OCI-LY7 (cell line): Measurements from ENCODE around the gene OAF. TPM values are rescaled to one million over a fixed set of nuclear protein-coding genes. Genes with fewer than 3 reads are reported as not detected.
A peak's percentile ranks its signal among the peaks of the same experiment; 100 is the strongest.

Source experiments
- BruUV-seq: library from RNA; stranded (reverse); fragments of 400-500 nt; replicated peaks from 2 replicates; lab custom pipeline; 2021; lab: Mats Ljungman, UMichigan
- CTCF ChIA-PET: fragments of 300-600 bp; sonication (Branson Sonifier 250); formaldehyde crosslinking; loops from one replicate; lab custom pipeline; 2022; ENCODE audit warnings: antibody characterized with exemption; ENCODE audit not compliant: unreplicated experiment; lab: Charles Lee
- POLR2A ChIA-PET: fragments of 300-600 bp; sonication (Branson Sonifier 250); formaldehyde crosslinking; loops from one replicate; lab custom pipeline; 2022; ENCODE audit warnings: antibody characterized with exemption; lab: Charles Lee
- DNase-seq: peaks from one replicate; pipeline ENCODE4 v3.0.0-alpha.2; 2015; ENCODE audit warnings: low spot score
- H2AFZ ChIP-seq: fragments of 200-600 bp; sonication (generic), shearing (Covaris generic); 2 replicates; pipeline ENCODE4 v1.6.1; 2014; ENCODE audit warnings: mild to moderate bottlenecking, antibody characterized with exemption, low read length, moderate library complexity
- H3K27ac ChIP-seq: fragments of 200-600 bp; sonication (generic); 2 replicates; pipeline ENCODE4 v1.5.1; 2014; ENCODE audit warnings: mixed run types, low read depth, mild to moderate bottlenecking, moderate library complexity, low read length, inconsistent platforms; ENCODE audit not compliant: poor library complexity, severe bottlenecking
- H3K36me3 ChIP-seq: fragments of 200-600 bp; sonication (generic); 2 replicates; pipeline ENCODE4 v1.6.1; 2014; ENCODE audit warnings: mild to moderate bottlenecking, antibody characterized with exemption, low read length, moderate library complexity, mixed read lengths; ENCODE audit not compliant: insufficient read depth
- H3K4me1 ChIP-seq: fragments of 200-600 bp; sonication (generic); 2 replicates; pipeline ENCODE4 v1.5.1; 2014; ENCODE audit warnings: mild to moderate bottlenecking, low read length; ENCODE audit not compliant: insufficient read depth, poor library complexity, severe bottlenecking
- H3K4me2 ChIP-seq: fragments of 200-600 bp; sonication (generic); 2 replicates; pipeline ENCODE4 v1.6.1; 2014; ENCODE audit warnings: mild to moderate bottlenecking, low read length
- H3K4me3 ChIP-seq: fragments of 200-600 bp; sonication (generic); 2 replicates; pipeline ENCODE4 v1.5.1; 2014; ENCODE audit warnings: mild to moderate bottlenecking, low read depth, low read length; ENCODE audit not compliant: poor library complexity, severe bottlenecking
- H3K79me2 ChIP-seq: fragments of 200-600 bp; sonication (generic); 2 replicates; pipeline ENCODE4 v1.6.1; 2016; ENCODE audit warnings: low read depth, mild to moderate bottlenecking, low read length, moderate library complexity, mixed read lengths; ENCODE audit not compliant: insufficient read depth
- H3K9me2 ChIP-seq: fragments of 200-600 bp; sonication (generic); 2 replicates; pipeline ENCODE4 v1.6.1; 2016; ENCODE audit warnings: mild to moderate bottlenecking, low read length, mixed read lengths; ENCODE audit not compliant: insufficient read depth
- H3K9me3 ChIP-seq: fragments of 200-600 bp; sonication (generic); 2 replicates; pipeline ENCODE4 v1.6.1; 2014; ENCODE audit warnings: mild to moderate bottlenecking, mixed run types, low read length, mixed read lengths
- H4K20me1 ChIP-seq: fragments of 200-600 bp; sonication (generic); 2 replicates; pipeline ENCODE4 v1.6.1; 2014; ENCODE audit warnings: mild to moderate bottlenecking, antibody characterized with exemption, low read length, moderate library complexity, mixed read lengths; ENCODE audit not compliant: insufficient read depth
- CTCF ChIP-seq: fragments of 200-600 bp; sonication (generic); conservative IDR thresholded peaks from 2 replicates; pipeline ENCODE4 v1.5.1; 2014; ENCODE audit warnings: mild to moderate bottlenecking, antibody characterized with exemption, low read length, moderate library complexity, mixed read lengths
- EZH2phosphoT487 ChIP-seq: fragments of 200-600 bp; sonication (generic); IDR thresholded peaks from 2 replicates; pipeline ENCODE4 v1.6.1; 2018; ENCODE audit warnings: low read depth, borderline replicate concordance, mild to moderate bottlenecking, mixed run types, antibody characterized with exemption, low read length, moderate library complexity, mixed read lengths
- intact Hi-C: fragments of 100-400 bp; cut with micrococcal nuclease; formaldehyde crosslinking; loops from one replicate; pipeline ENCODE4 v1.10.0; 2022; ENCODE audit not compliant: unreplicated experiment
- total RNA-seq, 2 experiments: library from RNA; depleted of rRNA in 1 of 2; stranded (reverse); fragments of >200 nt in 1 of 2; shearing (Covaris generic) in 1 of 2; gene quantifications; 2 replicates each; pipeline ENCODE4 v1.2.3, GENCODE V29; 2014 to 2022

Gene OAF
- total RNA-seq, 2 experiments from 2014 or later = 3.4 to 3.8 TPM

- ChIA-PET POLR2A (no interaction called here), CTCF (no interaction called here)
- Histone ChIP-seq H3K27ac (no peak overlapping the region), H3K4me2 (no peak overlapping the region), H2AFZ (no peak overlapping the region), H3K4me1 (peaks cover 14% of the 10 kb centered on the region), H3K9me3 (no peaks in the 10 kb centered on the region), H3K9me2 (no peaks in the 10 kb centered on the region), H3K79me2 (no peaks in the 10 kb centered on the region), H4K20me1 (no peaks in the 10 kb centered on the region), H3K36me3 (no peaks in the 10 kb centered on the region), H3K4me3 (no peak overlapping the region)
- no peak for DNase-seq
- intact Hi-C loops = no loop called here
- TF ChIP-seq CTCF (no peak), EZH2phosphoT487 (no peak)
- no TSS peak for BruUV-seq
Measured at GRCh38 chr11:120208001-120208441, 2.8 kb upstream of the OAF start.

DNA sequence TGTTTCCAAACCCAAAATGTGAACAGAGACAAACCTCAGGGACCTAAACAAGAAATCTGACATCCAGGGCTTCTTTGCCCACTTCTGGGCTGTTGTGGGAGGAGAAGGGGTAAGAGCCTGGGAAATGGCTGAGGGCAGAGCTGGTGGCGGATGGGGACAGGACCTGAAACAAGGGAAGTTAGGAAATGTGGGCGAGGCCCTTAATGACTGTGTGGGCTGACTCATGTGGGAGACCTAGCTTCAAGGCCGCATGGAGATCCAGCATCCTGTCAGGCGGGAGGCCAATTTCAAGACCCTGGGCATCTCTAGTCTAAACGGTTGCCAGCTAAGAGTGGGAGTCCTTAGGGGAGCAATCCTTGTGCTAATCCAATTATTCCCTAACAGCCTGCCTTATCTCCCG, 2.1 kb upstream of the OAF start:
- no peaks in the 10 kb centered on the region for H3K36me3 ChIP-seq
- H3K4me2 ChIP-seq = no peak overlapping the region
- no peaks in the 10 kb centered on the region for H3K9me3 ChIP-seq
- no peak overlapping the region for H3K4me3 ChIP-seq
- TF ChIP-seq EZH2phosphoT487 = no peak
- no peak for TF ChIP-seq CTCF
- no peaks in the 10 kb centered on the region for H3K9me2 ChIP-seq
- H2AFZ ChIP-seq = no peak overlapping the region
- no peak overlapping the region for H3K27ac ChIP-seq
- BruUV-seq = no TSS peak
- POLR2A ChIA-PET = no interaction called here
- intact Hi-C loops = no loop called here
- CTCF ChIA-PET = no interaction called here
- H4K20me1 ChIP-seq = no peaks in the 10 kb centered on the region
- no peak for DNase-seq
- H3K4me1 ChIP-seq = peaks cover 14% of the 10 kb centered on the region
- no peaks in the 10 kb centered on the region for H3K79me2 ChIP-seq

DNA sequence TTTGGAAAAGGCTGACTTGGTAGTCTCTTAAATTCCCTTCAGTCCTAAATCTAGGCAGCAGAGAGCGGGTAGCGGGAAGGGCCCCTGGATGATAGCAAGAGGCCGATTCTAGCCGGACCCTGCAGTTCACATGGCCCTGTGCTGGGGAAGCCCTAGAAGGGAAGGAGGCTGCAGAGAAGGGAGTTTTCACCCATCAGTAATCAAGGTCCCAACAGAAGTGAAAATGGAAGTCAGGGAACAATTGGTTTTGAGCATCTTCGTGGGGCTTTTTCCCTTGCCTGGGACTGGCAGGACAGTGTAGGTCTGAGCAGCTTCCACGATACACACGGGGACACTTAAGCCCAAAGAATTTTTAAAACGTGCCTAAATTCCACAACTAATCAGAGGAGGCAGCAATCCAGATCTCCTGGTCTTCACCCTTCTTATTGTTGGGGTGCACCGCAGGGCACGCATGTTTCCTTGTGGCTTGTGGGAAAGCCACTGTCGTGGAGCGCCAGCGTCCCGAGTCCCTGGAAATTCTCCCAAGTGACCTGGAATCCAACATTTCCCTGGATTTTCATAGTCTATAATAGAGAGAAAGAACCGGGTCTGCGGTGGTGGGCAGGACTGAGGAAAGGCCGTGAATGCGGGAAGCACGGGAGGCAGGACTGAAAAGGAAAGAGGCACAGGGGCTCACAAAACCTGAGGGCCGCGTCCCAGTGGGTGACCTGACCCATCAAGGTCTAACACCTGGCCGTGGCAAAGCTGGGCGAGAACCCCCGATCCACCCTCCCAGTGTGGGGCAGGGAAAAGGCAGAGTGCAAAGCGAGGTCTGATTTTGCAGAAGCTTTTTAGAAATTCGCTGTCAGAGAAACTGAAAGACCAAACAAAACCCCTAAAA, 846 bp upstream of the OAF start:
- ChIA-PET CTCF (no interaction called here), POLR2A (no interaction called here)
- Histone ChIP-seq H3K79me2 (no peaks in the 10 kb centered on the region), H3K4me3 (peak overlapping the region; percentile 71), H2AFZ (peak overlapping the region; percentile 97), H3K27ac (no peak overlapping the region), H3K36me3 (no peaks in the 10 kb centered on the region), H4K20me1 (no peaks in the 10 kb centered on the region), H3K4me1 (peaks cover 14% of the 10 kb centered on the region), H3K9me2 (no peaks in the 10 kb centered on the region), H3K9me3 (no peaks in the 10 kb centered on the region), H3K4me2 (peak overlapping the region; percentile 88)
- DNase-seq = no peak
- intact Hi-C loops = loop anchor here (2.0 kb wide), 1 partner anchor 481 kb away; the partner anchor contains the start of gene NECTIN1
- TF ChIP-seq EZH2phosphoT487 (no peak), CTCF (no peak)
- BruUV-seq = no TSS peak
